ENCODE data around the gene TP53RK. TPM values are rescaled to one million over a fixed set of nuclear protein-coding genes. Genes with fewer than 3 reads are reported as not detected.
A peak's percentile ranks its signal among the peaks of the same experiment; 100 is the strongest.

TP53RK gene
- total and polyA plus RNA-seq, 2 of the 13 experiments (the other 11 are each of a cell fraction or from before 2014, with no cell fraction given) = 12.9 to 25.5 TPM

DNA sequence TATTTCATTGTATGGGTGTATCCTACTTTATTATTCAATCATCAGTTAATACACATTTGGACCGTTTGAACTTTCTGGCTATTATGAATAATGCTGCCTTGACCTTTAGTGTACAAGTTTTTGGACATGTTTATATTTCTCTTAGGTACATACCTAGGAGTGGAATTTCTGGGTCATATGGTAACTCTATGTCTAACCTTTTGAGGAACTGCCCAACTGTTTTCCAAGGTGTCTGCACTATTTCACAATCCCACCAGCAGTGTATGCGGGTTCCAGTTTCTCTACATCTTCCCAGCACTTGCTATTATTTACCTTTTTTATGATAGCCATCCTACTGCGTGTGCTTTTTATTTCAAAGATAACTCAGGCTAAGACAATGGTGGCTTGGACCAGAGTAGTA is 23.6 kb downstream of the TP53RK start (continued):
- TF ChIP-seq TBX2 (CRISPR knock-in tag; IDR thresholded peaks at IDR 0.05; ENCODE audit: borderline replicate concordance) (no peak), ARHGAP35 (CRISPR knock-in tag; IDR thresholded peaks at IDR 0.05; ENCODE audit: borderline replicate concordance) (no peak), NFE2L2 (IDR thresholded peaks at IDR 0.05; ENCODE audit: low read length) (no peak), ZNF598 (CRISPR knock-in tag; IDR thresholded peaks at IDR 0.05; ENCODE audit: borderline replicate concordance) (no peak), MAFF (IDR thresholded peaks at IDR 0.05; ENCODE audit: low read depth, low read length) (no peak), RFX3 (CRISPR knock-in tag; IDR thresholded peaks at IDR 0.05) (no peak), SOX6 (IDR thresholded peaks at IDR 0.05) (no peak), SOX6 (CRISPR knock-in tag; IDR thresholded peaks at IDR 0.05) (peak; percentile 58), ZNF331 (CRISPR knock-in tag; IDR thresholded peaks at IDR 0.05) (no peak), EP300 (IDR thresholded peaks at IDR 0.05; ENCODE audit: low read depth in 2 of 2, low read length in 2 of 2) (peak in 1 of 2 experiments; percentile 65; a peak in 2 of 4 replicates), EP300 (CRISPR knock-in tag; IDR thresholded peaks at IDR 0.05; ENCODE audit: borderline replicate concordance) (no peak), SIX1 (CRISPR knock-in tag; IDR thresholded peaks at IDR 0.05; ENCODE audit: borderline replicate concordance) (no peak), MZF1 (CRISPR knock-in tag; IDR thresholded peaks at IDR 0.05; ENCODE audit: borderline replicate concordance) (no peak), KLF9 (CRISPR knock-in tag; IDR thresholded peaks at IDR 0.05; ENCODE audit: low read depth) (no peak), CCDC6 (CRISPR knock-in tag; IDR thresholded peaks at IDR 0.05) (no peak), NFE2L1 (CRISPR knock-in tag; IDR thresholded peaks at IDR 0.05; ENCODE audit: borderline replicate concordance) (no peak), ZSCAN25 (CRISPR knock-in tag; IDR thresholded peaks at IDR 0.05) (no peak), ZNF761 (CRISPR knock-in tag; conservative IDR thresholded peaks at IDR 0.05) (no peak), NR2F1 (CRISPR knock-in tag; IDR thresholded peaks at IDR 0.05) (peak; percentile 21 to 23; a peak in 2 of 4 replicates), NR2F2 (IDR thresholded peaks at IDR 0.05; ENCODE audit: borderline replicate concordance, low read depth) (0 out of 2 replicates have a peak, but pooled peaks have one; percentile 14), TOE1 (CRISPR knock-in tag; IDR thresholded peaks at IDR 0.05) (no peak)
- TF ChIP-seq, protein P1, sequence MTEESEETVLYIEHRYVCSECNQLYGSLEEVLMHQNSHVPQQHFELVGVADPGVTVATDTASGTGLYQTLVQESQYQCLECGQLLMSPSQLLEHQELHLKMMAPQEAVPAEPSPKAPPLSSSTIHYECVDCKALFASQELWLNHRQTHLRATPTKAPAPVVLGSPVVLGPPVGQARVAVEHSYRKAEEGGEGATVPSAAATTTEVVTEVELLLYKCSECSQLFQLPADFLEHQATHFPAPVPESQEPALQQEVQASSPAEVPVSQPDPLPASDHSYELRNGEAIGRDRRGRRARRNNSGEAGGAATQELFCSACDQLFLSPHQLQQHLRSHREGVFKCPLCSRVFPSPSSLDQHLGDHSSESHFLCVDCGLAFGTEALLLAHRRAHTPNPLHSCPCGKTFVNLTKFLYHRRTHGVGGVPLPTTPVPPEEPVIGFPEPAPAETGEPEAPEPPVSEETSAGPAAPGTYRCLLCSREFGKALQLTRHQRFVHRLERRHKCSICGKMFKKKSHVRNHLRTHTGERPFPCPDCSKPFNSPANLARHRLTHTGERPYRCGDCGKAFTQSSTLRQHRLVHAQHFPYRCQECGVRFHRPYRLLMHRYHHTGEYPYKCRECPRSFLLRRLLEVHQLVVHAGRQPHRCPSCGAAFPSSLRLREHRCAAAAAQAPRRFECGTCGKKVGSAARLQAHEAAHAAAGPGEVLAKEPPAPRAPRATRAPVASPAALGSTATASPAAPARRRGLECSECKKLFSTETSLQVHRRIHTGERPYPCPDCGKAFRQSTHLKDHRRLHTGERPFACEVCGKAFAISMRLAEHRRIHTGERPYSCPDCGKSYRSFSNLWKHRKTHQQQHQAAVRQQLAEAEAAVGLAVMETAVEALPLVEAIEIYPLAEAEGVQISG (CRISPR knock-in tag; IDR thresholded peaks at IDR 0.05) = no peak
- TF ChIP-seq, protein P2, sequence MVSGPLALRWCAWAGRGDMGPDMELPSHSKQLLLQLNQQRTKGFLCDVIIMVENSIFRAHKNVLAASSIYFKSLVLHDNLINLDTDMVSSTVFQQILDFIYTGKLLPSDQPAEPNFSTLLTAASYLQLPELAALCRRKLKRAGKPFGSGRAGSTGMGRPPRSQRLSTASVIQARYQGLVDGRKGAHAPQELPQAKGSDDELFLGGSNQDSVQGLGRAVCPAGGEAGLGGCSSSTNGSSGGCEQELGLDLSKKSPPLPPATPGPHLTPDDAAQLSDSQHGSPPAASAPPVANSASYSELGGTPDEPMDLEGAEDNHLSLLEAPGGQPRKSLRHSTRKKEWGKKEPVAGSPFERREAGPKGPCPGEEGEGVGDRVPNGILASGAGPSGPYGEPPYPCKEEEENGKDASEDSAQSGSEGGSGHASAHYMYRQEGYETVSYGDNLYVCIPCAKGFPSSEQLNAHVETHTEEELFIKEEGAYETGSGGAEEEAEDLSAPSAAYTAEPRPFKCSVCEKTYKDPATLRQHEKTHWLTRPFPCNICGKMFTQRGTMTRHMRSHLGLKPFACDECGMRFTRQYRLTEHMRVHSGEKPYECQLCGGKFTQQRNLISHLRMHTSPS (CRISPR knock-in tag; IDR thresholded peaks at IDR 0.05; ENCODE audit: low read depth) = no peak
- TF ChIP-seq, protein P3, sequence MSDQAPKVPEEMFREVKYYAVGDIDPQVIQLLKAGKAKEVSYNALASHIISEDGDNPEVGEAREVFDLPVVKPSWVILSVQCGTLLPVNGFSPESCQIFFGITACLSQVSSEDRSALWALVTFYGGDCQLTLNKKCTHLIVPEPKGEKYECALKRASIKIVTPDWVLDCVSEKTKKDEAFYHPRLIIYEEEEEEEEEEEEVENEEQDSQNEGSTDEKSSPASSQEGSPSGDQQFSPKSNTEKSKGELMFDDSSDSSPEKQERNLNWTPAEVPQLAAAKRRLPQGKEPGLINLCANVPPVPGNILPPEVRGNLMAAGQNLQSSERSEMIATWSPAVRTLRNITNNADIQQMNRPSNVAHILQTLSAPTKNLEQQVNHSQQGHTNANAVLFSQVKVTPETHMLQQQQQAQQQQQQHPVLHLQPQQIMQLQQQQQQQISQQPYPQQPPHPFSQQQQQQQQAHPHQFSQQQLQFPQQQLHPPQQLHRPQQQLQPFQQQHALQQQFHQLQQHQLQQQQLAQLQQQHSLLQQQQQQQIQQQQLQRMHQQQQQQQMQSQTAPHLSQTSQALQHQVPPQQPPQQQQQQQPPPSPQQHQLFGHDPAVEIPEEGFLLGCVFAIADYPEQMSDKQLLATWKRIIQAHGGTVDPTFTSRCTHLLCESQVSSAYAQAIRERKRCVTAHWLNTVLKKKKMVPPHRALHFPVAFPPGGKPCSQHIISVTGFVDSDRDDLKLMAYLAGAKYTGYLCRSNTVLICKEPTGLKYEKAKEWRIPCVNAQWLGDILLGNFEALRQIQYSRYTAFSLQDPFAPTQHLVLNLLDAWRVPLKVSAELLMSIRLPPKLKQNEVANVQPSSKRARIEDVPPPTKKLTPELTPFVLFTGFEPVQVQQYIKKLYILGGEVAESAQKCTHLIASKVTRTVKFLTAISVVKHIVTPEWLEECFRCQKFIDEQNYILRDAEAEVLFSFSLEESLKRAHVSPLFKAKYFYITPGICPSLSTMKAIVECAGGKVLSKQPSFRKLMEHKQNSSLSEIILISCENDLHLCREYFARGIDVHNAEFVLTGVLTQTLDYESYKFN (CRISPR knock-in tag; conservative IDR thresholded peaks at IDR 0.05) = 0 out of 2 replicates have a peak, but pooled peaks have one; percentile 45

All from HepG2 (cell line).